GM23338 (cell line): ENCODE measurements around the gene MRGPRF.

Source experiments
- CREB1 ChIP-seq: fragments of 250-450 bp; sonication (Bioruptor Pico); IDR thresholded peaks from 2 replicates; pipeline ENCODE4 v1.5.0; 2020; ENCODE audit warnings: low read depth, mild to moderate bottlenecking, moderate library complexity
- ETS1 ChIP-seq: IDR thresholded peaks from 2 replicates; pipeline ENCODE4 v1.6.1; 2016; ENCODE audit warnings: antibody characterized with exemption
- EZH2 ChIP-seq: fragments of 200-600 bp; sonication (generic); IDR thresholded peaks from one replicate; pipeline ENCODE4 v1.8.0; 2017; ENCODE audit warnings: antibody characterized with exemption, mild to moderate bottlenecking, low read depth; ENCODE audit not compliant: unreplicated experiment
- EZH2phosphoT487 ChIP-seq: fragments of 200-600 bp; sonication (generic); IDR thresholded peaks from one replicate; pipeline ENCODE4 v1.8.1; 2018; ENCODE audit warnings: antibody characterized with exemption; ENCODE audit not compliant: unreplicated experiment
- JUNB ChIP-seq: IDR thresholded peaks from one replicate; pipeline ENCODE4 v1.6.1; 2016; ENCODE audit warnings: antibody characterized with exemption; ENCODE audit not compliant: unreplicated experiment
- POLR2AphosphoS5 ChIP-seq: IDR thresholded peaks from 2 replicates; pipeline ENCODE4 v1.6.1; 2016; ENCODE audit warnings: antibody characterized with exemption, low read depth
- STAT1 ChIP-seq: IDR thresholded peaks from one replicate; pipeline ENCODE4 v1.6.1; 2016; ENCODE audit warnings: antibody characterized with exemption; ENCODE audit not compliant: unreplicated experiment
- ZNF114 ChIP-seq: fragments of 250-450 bp; sonication (Bioruptor Pico); IDR thresholded peaks from 2 replicates; pipeline ENCODE4 v1.5.0; 2020; ENCODE audit warnings: mild to moderate bottlenecking, moderate library complexity
- ZNF462 ChIP-seq: fragments of 250-450 bp; sonication (Bioruptor Pico); IDR thresholded peaks from 2 replicates; pipeline ENCODE4 v1.5.0; 2020; ENCODE audit warnings: mild to moderate bottlenecking, moderate library complexity
- TF ChIP-seq, protein P1 (sequence below), 2 experiments: fragments of 200-600 bp in 1 of 2; sonication (generic) in 1 of 2; conservative IDR thresholded peaks; 2 replicates each; pipeline versions ENCODE4 v1.5.1 to v1.6.1; 2016 to 2017; ENCODE audit warnings: antibody characterized with exemption in 2 of 2, low read depth in 2 of 2, mild to moderate bottlenecking in 2 of 2, moderate library complexity in 1 of 2
- TF ChIP-seq, protein P2 (sequence below): IDR thresholded peaks from one replicate; pipeline ENCODE4 v1.6.1; 2018; ENCODE audit warnings: antibody characterized with exemption; ENCODE audit not compliant: unreplicated experiment

DNA sequence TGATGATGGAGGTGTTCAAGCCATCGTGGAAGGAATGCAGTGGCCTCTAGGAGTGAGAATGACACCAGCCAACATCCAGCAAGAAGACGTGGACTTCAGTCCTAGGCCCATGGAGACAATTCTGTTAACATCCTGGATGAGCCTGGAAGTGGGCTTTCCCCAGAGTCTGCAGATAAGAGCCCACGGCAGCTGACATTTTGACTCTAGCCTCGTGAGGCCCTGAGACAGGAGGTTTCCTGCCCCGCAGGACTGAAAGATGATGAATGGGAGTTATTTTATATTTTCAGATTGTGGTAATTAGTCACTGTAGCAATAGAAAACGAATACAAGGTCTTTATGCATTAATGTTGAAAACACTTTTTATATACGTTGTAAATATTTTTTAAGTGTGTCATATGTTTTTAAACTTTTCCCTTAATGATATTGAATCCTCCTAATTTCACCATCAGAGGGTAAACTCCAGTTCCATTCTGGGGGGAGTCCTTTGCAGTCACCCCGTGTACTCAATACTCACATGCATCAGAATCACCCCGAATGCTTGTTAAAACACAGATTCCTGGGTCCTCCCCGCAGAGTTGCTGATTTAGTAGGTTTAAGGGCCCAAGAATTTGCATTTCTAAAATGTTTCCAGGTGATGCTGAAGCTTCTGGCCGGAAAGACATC lies 35.1 kb upstream of the MRGPRF start:
- TF ChIP-seq, protein P1, sequence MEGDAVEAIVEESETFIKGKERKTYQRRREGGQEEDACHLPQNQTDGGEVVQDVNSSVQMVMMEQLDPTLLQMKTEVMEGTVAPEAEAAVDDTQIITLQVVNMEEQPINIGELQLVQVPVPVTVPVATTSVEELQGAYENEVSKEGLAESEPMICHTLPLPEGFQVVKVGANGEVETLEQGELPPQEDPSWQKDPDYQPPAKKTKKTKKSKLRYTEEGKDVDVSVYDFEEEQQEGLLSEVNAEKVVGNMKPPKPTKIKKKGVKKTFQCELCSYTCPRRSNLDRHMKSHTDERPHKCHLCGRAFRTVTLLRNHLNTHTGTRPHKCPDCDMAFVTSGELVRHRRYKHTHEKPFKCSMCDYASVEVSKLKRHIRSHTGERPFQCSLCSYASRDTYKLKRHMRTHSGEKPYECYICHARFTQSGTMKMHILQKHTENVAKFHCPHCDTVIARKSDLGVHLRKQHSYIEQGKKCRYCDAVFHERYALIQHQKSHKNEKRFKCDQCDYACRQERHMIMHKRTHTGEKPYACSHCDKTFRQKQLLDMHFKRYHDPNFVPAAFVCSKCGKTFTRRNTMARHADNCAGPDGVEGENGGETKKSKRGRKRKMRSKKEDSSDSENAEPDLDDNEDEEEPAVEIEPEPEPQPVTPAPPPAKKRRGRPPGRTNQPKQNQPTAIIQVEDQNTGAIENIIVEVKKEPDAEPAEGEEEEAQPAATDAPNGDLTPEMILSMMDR (conservative IDR thresholded peaks at IDR 0.05; ENCODE audit: low read depth in 2 of 2), result no peak
- no peak for TF ChIP-seq POLR2AphosphoS5
- no peak for TF ChIP-seq EZH2
- TF ChIP-seq EZH2phosphoT487, result no peak
- TF ChIP-seq JUNB, result no peak
- TF ChIP-seq ETS1, result no peak
- TF ChIP-seq ZNF114 (CRISPR knock-in tag), result no peak
- no peak for TF ChIP-seq ZNF462
- no peak for TF ChIP-seq STAT1
- no peak for TF ChIP-seq CREB1 (CRISPR knock-in tag)
- TF ChIP-seq, protein P2, sequence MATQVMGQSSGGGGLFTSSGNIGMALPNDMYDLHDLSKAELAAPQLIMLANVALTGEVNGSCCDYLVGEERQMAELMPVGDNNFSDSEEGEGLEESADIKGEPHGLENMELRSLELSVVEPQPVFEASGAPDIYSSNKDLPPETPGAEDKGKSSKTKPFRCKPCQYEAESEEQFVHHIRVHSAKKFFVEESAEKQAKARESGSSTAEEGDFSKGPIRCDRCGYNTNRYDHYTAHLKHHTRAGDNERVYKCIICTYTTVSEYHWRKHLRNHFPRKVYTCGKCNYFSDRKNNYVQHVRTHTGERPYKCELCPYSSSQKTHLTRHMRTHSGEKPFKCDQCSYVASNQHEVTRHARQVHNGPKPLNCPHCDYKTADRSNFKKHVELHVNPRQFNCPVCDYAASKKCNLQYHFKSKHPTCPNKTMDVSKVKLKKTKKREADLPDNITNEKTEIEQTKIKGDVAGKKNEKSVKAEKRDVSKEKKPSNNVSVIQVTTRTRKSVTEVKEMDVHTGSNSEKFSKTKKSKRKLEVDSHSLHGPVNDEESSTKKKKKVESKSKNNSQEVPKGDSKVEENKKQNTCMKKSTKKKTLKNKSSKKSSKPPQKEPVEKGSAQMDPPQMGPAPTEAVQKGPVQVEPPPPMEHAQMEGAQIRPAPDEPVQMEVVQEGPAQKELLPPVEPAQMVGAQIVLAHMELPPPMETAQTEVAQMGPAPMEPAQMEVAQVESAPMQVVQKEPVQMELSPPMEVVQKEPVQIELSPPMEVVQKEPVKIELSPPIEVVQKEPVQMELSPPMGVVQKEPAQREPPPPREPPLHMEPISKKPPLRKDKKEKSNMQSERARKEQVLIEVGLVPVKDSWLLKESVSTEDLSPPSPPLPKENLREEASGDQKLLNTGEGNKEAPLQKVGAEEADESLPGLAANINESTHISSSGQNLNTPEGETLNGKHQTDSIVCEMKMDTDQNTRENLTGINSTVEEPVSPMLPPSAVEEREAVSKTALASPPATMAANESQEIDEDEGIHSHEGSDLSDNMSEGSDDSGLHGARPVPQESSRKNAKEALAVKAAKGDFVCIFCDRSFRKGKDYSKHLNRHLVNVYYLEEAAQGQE, result no peak
